ENCODE results near the gene SPSB2.

The SPSB2 gene

DNA sequence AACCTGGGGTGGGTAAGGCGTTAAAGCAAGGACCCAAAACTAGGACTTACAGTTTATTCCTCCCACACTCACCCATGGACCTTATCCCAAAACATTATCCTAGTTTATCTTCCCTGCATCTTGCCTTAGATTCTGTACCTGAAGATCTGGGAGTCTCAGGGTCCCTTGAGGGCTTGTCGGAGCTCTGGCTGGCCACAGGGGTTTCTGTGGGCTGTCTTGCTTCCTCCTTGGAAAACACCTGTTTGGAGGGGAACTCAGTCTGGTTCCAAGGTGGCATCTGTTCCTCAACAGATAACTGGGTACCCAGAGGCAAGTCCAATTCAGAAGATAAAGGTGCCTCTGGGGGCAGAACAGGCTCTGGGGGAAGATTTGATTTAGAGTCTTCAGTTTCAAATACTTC lies 23.7 kb downstream of the SPSB2 start:
- H3K9me3 ChIP-seq (replicated peaks; ENCODE audit: insufficient read depth, low read length), result no peaks in the 10 kb centered on the region
- H3K9me2 ChIP-seq (replicated peaks; ENCODE audit: insufficient read depth, low read length), result no peaks in the 10 kb centered on the region
- peak overlapping the region; percentile 97; the same call in 1 of the 2 replicates for H3K4me2 ChIP-seq (ENCODE audit: low read depth, low read length)
- H2AFZ ChIP-seq (ENCODE audit: low read length), result no peak overlapping the region
- TF ChIP-seq CTCF (IDR thresholded peaks at IDR 0.05; ENCODE audit: low read length) (no peak), EZH2phosphoT487 (IDR thresholded peaks at IDR 0.05; ENCODE audit: low read length) (no peak), EZH2 (optimal IDR thresholded peaks at IDR 0.05; ENCODE audit: low read depth, low read length) (no peak)
- H3K79me2 ChIP-seq (ENCODE audit: low read length), result peaks cover 40% of the 10 kb centered on the region
- H3K36me3 ChIP-seq (replicated peaks; ENCODE audit: insufficient read depth, low read length), result no peaks in the 10 kb centered on the region
- H3K27ac ChIP-seq (ENCODE audit: low read length), result no peak overlapping the region
- H3K27me3 ChIP-seq (replicated peaks; ENCODE audit: insufficient read depth, low read length), result no peaks in the 10 kb centered on the region
- no peak for DNase-seq
- H4K20me1 ChIP-seq (ENCODE audit: insufficient read depth, low read length), result no peaks in the 10 kb centered on the region
- H3K4me3 ChIP-seq (ENCODE audit: low read length), result no peak overlapping the region
- H3F3A ChIP-seq (ENCODE audit: insufficient read depth, low read length), result peaks cover 10% of the 10 kb centered on the region
- H3K9ac ChIP-seq (ENCODE audit: low read length), result peak overlapping the region; percentile 63; the same call in 1 of the 2 replicates
- H3K4me1 ChIP-seq (ENCODE audit: low read length), result peaks cover 28% of the 10 kb centered on the region

- H3K4me2 ChIP-seq (ENCODE audit: low read depth, low read length), result no peak overlapping the region
- no peak overlapping the region for H3K27ac ChIP-seq (ENCODE audit: low read length)
- no peaks in the 10 kb centered on the region for H3K9me3 ChIP-seq (replicated peaks; ENCODE audit: insufficient read depth, low read length)
- no peaks in the 10 kb centered on the region for H3K36me3 ChIP-seq (replicated peaks; ENCODE audit: insufficient read depth, low read length)
- peaks cover 16% of the 10 kb centered on the region for H3K4me1 ChIP-seq (ENCODE audit: low read length)
- no peaks in the 10 kb centered on the region for H4K20me1 ChIP-seq (ENCODE audit: insufficient read depth, low read length)
- H3K9ac ChIP-seq (ENCODE audit: low read length), result no peak overlapping the region
- TF ChIP-seq EZH2 (optimal IDR thresholded peaks at IDR 0.05; ENCODE audit: low read depth, low read length) (no peak), EZH2phosphoT487 (IDR thresholded peaks at IDR 0.05; ENCODE audit: low read length) (no peak), CTCF (IDR thresholded peaks at IDR 0.05; ENCODE audit: low read length) (no peak)
- no peak for DNase-seq
- H3K4me3 ChIP-seq (ENCODE audit: low read length), result no peak overlapping the region
- H3K27me3 ChIP-seq (replicated peaks; ENCODE audit: insufficient read depth, low read length), result no peaks in the 10 kb centered on the region
- H3F3A ChIP-seq (ENCODE audit: insufficient read depth, low read length), result peaks cover 6% of the 10 kb centered on the region; the same call in 1 of the 2 replicates
- no peaks in the 10 kb centered on the region for H3K9me2 ChIP-seq (replicated peaks; ENCODE audit: insufficient read depth, low read length)
- peaks cover 24% of the 10 kb centered on the region for H3K79me2 ChIP-seq (ENCODE audit: low read length)
- no peak overlapping the region for H2AFZ ChIP-seq (ENCODE audit: low read length)
Measured at GRCh38 chr12:6847676-6848075, 25.4 kb downstream of the SPSB2 start.

GRCh38 chr12:6846316-6846869 lies 26.7 kb downstream of the SPSB2 start:
- Histone ChIP-seq H3K9me3 (replicated peaks; ENCODE audit: insufficient read depth, low read length) (no peaks in the 10 kb centered on the region), H4K20me1 (ENCODE audit: insufficient read depth, low read length) (no peaks in the 10 kb centered on the region), H3K36me3 (replicated peaks; ENCODE audit: insufficient read depth, low read length) (no peaks in the 10 kb centered on the region), H3K4me3 (ENCODE audit: low read length) (no peak overlapping the region), H3K79me2 (ENCODE audit: low read length) (peaks cover 24% of the 10 kb centered on the region), H3K27ac (ENCODE audit: low read length) (no peak overlapping the region), H3K4me1 (ENCODE audit: low read length) (peaks cover 16% of the 10 kb centered on the region), H3K9me2 (replicated peaks; ENCODE audit: insufficient read depth, low read length) (no peaks in the 10 kb centered on the region), H2AFZ (ENCODE audit: low read length) (no peak overlapping the region), H3K27me3 (replicated peaks; ENCODE audit: insufficient read depth, low read length) (no peaks in the 10 kb centered on the region), H3K4me2 (ENCODE audit: low read depth, low read length) (no peak overlapping the region), H3K9ac (ENCODE audit: low read length) (no peak overlapping the region), H3F3A (ENCODE audit: insufficient read depth, low read length) (peaks cover 2% of the 10 kb centered on the region; the same call in 1 of the 2 replicates)
- DNase-seq, result no peak
- TF ChIP-seq CTCF (IDR thresholded peaks at IDR 0.05; ENCODE audit: low read length) (no peak), EZH2phosphoT487 (IDR thresholded peaks at IDR 0.05; ENCODE audit: low read length) (no peak), EZH2 (optimal IDR thresholded peaks at IDR 0.05; ENCODE audit: low read depth, low read length) (no peak)
